Measurements from ENCODE around the gene ABCB9. TPM values are rescaled to one million over a fixed set of nuclear protein-coding genes. Genes with fewer than 3 reads are reported as not detected.

Gene ABCB9
- total RNA-seq, 2 experiments from 2014 or later: 4.3 to 4.9 TPM

GRCh38 chr12:122899887-122900286 is 66.4 kb downstream of the ABCB9 start:
- POLR2A ChIA-PET: interaction anchor here (12.7 kb wide), 1 partner anchor 19 kb away, joined by 239 read pairs; no protein-coding TSS in a partner anchor
- DNase-seq: no peak
- Mint-ChIP-seq H3K4me3 (no peak overlapping the region), H3K9me3 (peaks cover 6% of the 10 kb centered on the region), H3K4me1 (ENCODE audit: low read depth) (peaks cover 57% of the 10 kb centered on the region), H3K27me3 (peaks cover 3% of the 10 kb centered on the region), H3K36me3 (ENCODE audit: low read depth) (peaks cover 10% of the 10 kb centered on the region), H3K27ac (peak overlapping the region; percentile 67)
- TF ChIP-seq CTCF (IDR thresholded peaks at IDR 0.05): no peak
- CTCF ChIA-PET: interaction anchor here (0.9 to 7.2 kb wide), 5 partner anchors 9 to 338 kb away, joined by 3 to 70 read pairs (median 4); no protein-coding TSS in a partner anchor
- ATAC-seq: no peak
- intact Hi-C loops (cut with micrococcal nuclease): no loop called here

- ChIA-PET CTCF (interaction anchor here (3.0 to 7.2 kb wide), 2 partner anchors 8 to 15 kb away, joined by 19 to 70 read pairs; no protein-coding TSS in a partner anchor), POLR2A (interaction anchor here (0.9 to 12.7 kb wide), 3 partner anchors 15 to 74 kb away, joined by 3 to 239 read pairs (median 3); no protein-coding TSS in a partner anchor)
- Mint-ChIP-seq H3K4me1 (ENCODE audit: low read depth) (peaks cover 83% of the 10 kb centered on the region), H3K27ac (peak overlapping the region; percentile 91), H3K4me3 (peak overlapping the region; percentile 96), H3K9me3 (peaks cover 6% of the 10 kb centered on the region), H3K36me3 (ENCODE audit: low read depth) (peaks cover 18% of the 10 kb centered on the region), H3K27me3 (peaks cover 3% of the 10 kb centered on the region)
- no peak for DNase-seq
- ATAC-seq: no peak
- intact Hi-C loops (cut with micrococcal nuclease): no loop called here
- TF ChIP-seq CTCF (IDR thresholded peaks at IDR 0.05): no peak
Measured at GRCh38 chr12:122896662-122897061, 69.6 kb downstream of the ABCB9 start.

GRCh38 chr12:122895704-122896636 is 70.3 kb downstream of the ABCB9 start, which contains the start of gene VPS37B:
TSS of gene VPS37B (minus strand) at chr12:122896124. CDS start at chr12:122896062, 62 bp downstream.
- H3K36me3 Mint-ChIP-seq (ENCODE audit: low read depth): peaks cover 18% of the 10 kb centered on the region
- CTCF ChIA-PET: interaction anchor here (7.2 kb wide), 1 partner anchor 14 kb away, joined by 70 read pairs; no protein-coding TSS in a partner anchor
- POLR2A ChIA-PET: interaction anchor here (0.7 to 12.7 kb wide), 6 partner anchors 15 to 79 kb away, joined by 3 to 239 read pairs (median 3); partner anchors contain the start of gene OGFOD2
- H3K9me3 Mint-ChIP-seq: peaks cover 6% of the 10 kb centered on the region
- peak within 1 kb of the TSS; percentile 91 for H3K27ac Mint-ChIP-seq
- H3K4me1 Mint-ChIP-seq (ENCODE audit: low read depth): peaks cover 85% of the 10 kb centered on the region
- H3K4me3 Mint-ChIP-seq: peak within 1 kb of the TSS; percentile 96
- no peak for TF ChIP-seq CTCF (IDR thresholded peaks at IDR 0.05)
- intact Hi-C loops (cut with micrococcal nuclease): no loop called here
- H3K27me3 Mint-ChIP-seq: peaks cover 3% of the 10 kb centered on the region
- DNase-seq (peak; percentile 93), ATAC-seq (peak; percentile 57)

- ChIA-PET POLR2A (interaction anchor here (0.7 to 12.7 kb wide), 5 partner anchors 14 to 579 kb away, joined by 3 to 239 read pairs (median 3); partner anchors contain the start of gene OGFOD2), CTCF (interaction anchor here (0.9 to 7.2 kb wide), 3 partner anchors 14 to 102 kb away, joined by 3 to 70 read pairs (median 4); no protein-coding TSS in a partner anchor)
- H3K27me3 Mint-ChIP-seq: peaks cover 3% of the 10 kb centered on the region
- no peak for DNase-seq
- intact Hi-C loops (cut with micrococcal nuclease): no loop called here
- peak overlapping the region; percentile 91 for H3K27ac Mint-ChIP-seq
- no peak for ATAC-seq
- peaks cover 6% of the 10 kb centered on the region for H3K9me3 Mint-ChIP-seq
- peaks cover 18% of the 10 kb centered on the region for H3K36me3 Mint-ChIP-seq (ENCODE audit: low read depth)
- peaks cover 87% of the 10 kb centered on the region for H3K4me1 Mint-ChIP-seq (ENCODE audit: low read depth)
- TF ChIP-seq CTCF (IDR thresholded peaks at IDR 0.05): no peak
- peak overlapping the region; percentile 96 for H3K4me3 Mint-ChIP-seq
Measured at GRCh38 chr12:122895320-122895703, 71.0 kb downstream of the ABCB9 start.
